Astrocyte (in vitro differentiated cells and primary cell): ENCODE data around the gene PTPRD.

Source experiments
- CTCF ChIP-seq: IDR thresholded peaks from 2 replicates; pipeline ENCODE4 v1.5.1; 2011; ENCODE audit warnings: low read depth, mild to moderate bottlenecking, inconsistent platforms, low read length, moderate library complexity; ENCODE audit not compliant: insufficient read depth
- EZH2 ChIP-seq: IDR thresholded peaks from 2 replicates; pipeline ENCODE4 v1.6.1; 2012; ENCODE audit warnings: mild to moderate bottlenecking, low read length, inconsistent platforms; ENCODE audit not compliant: insufficient read depth

GRCh38 chr9:8703904-8704303 is 1908.9 kb downstream of the PTPRD start:
- TF ChIP-seq CTCF: no peak
- TF ChIP-seq EZH2: no peak
